SK-N-MC (cell line): Measurements from ENCODE around the gene DMAC2L.

Experiments
- EZH2 ChIP-seq: fragments of 200-600 bp; sonication (generic); IDR thresholded peaks from one replicate; pipeline ENCODE4 v1.6.1; 2017; ENCODE audit warnings: antibody characterized with exemption
- POLR2AphosphoS5 ChIP-seq: IDR thresholded peaks from 2 replicates; pipeline ENCODE4 v1.6.1; 2012; ENCODE audit warnings: mild to moderate bottlenecking, low read depth, low read length, borderline replicate concordance

DNA sequence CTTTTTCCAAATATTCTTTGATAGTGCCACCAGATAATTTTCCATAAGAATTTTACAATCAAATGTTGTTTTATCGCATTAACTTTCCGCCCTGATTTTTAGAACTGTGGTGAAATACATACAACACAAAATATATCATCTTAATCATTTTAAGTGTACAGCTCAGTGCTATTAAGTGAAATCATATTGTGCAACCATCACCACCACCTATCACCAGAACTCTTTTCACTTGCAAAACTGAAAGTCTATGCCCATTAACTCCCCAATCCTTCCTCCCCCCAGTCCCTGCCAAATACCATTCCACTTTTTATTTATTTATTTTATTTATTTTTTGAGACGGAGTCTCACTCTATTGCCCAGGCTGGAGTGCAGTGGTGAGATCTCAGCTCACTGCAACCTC lies 48.0 kb downstream of the DMAC2L start:
- TF ChIP-seq POLR2AphosphoS5 (no peak), EZH2 (no peak)
